Activated CD4-positive, alpha-beta T cell treated with anti-CD3 and anti-CD28 coated beads for 48 hours (primary cell): ENCODE results near the gene COL8A2.

Source experiments
- DNase-seq: peaks from one replicate; pipeline ENCODE4 v3.0.0-alpha.2; 2020

COL8A2 gene

DNA sequence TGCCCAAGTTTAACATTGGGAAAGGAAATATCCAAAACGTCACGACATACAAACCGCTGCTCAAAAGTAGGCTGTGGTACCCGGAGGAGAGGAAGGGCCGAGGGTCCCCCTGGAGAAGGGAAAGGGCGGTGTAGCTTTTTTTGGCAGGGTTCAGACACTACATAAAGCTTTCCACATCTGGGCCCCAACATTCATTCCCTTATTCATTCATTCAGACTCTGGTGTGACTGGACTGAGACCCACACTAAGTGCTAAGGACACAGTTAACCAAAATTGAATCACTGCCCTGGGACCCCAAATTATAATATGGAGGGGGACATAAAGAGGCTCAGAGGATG lies 10.3 kb upstream of the COL8A2 start:
- no peak for DNase-seq

- DNase-seq: peak; percentile 54
Observed at GRCh38 chr1:36134505-36135329, 9.7 kb upstream of the COL8A2 start.

GRCh38 chr1:36134031-36134430 lies 9.0 kb upstream of the COL8A2 start:
- no peak for DNase-seq

DNA sequence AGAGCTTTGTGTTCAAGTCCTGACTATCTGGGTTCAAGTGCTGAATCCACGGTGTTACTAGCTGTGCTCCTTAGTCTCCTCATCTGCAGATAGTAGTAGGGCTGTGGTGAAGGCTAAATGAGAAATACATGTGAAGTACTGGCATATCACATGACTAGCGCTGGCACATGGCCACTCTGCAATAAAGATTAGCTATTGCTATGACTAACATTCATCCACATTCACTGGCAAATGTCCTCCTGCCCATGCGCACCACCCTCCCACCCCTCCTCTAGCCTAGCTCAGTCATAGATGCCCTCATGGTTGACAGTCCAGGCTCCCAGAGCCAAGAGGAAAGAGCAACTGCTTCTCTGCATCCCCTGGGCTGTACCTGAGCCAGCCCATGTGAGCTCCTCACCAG lies 8.5 kb upstream of the COL8A2 start:
- no peak for DNase-seq

DNA sequence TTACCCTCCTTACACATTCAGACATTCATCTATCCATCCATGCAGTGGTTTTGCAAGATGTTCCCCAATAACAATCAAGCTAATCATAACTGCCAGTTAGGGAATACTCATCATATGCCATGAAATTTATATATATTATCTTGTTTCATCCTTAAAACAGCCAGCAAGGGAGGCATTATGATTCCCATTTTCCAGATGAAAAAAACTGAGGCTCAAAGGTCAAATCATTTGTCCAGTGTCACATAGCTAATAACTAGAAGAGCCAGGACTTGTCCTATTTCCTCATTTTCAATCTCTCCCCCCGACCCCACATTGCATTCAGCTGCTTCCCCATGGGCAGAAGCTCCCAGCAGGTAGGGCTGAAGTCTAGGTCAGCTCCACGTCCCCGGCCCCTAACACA lies 7.0 kb upstream of the COL8A2 start:
- no peak for DNase-seq

DNA sequence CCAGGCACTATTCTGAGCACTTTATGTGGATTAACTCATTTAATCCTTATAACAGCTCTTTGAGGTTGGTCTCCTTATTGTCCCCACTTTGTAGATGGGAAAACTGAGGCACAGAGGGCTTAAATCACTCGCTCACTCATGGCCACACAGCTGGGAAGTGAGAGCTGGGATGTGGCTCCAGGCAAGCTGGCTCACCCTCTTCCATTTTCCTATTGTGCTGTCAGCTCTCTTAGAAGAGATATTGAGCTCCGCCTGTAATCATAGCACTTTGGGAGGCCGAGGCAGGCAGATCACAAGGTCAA lies 3.8 kb upstream of the COL8A2 start:
- no peak for DNase-seq

- no peak for DNase-seq
Observed at GRCh38 chr1:36128126-36128904, 3.3 kb upstream of the COL8A2 start.

DNA sequence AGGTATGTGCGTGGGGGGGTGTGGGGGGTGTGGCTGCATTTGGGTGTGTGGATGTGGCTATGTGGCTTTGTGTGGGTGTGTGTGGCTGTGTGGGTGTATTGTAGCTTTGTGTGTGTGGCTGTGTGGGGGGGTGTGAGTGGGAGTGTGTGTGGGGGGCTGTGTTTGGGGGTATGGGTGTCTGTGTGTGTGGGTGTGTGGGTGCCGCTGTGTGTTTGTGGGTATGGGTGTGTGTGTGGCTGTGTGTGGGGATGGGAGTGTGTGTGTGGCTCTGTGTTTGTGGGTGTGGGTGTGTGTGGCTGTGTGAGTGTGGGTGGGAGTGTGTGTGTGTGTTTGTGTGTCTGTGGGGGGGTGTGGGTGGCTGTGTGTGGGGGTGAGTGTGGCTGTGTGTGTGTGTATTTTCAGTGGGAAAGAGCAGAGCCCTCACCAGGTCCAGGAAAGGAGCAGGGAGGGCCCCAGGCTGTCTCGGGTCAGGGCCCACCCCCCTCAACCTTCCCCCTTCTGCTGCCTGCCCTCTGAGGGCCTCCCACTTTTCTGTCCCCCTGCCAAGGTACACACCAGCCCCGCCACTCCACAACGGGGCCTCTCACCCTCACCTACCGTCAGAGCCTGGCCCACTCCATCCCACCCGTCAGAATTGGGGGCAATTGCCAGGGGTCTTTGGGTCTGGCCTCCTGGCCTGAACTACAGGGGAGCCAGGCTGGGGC lies 1.9 kb upstream of the COL8A2 start:
- DNase-seq: no peak

GRCh38 chr1:36126005-36126716 lies 1.1 kb upstream of the COL8A2 start:
- no peak for DNase-seq

- no peak for DNase-seq
Observed at GRCh38 chr1:36124404-36125128, 456 bp downstream of the COL8A2 start.

DNA sequence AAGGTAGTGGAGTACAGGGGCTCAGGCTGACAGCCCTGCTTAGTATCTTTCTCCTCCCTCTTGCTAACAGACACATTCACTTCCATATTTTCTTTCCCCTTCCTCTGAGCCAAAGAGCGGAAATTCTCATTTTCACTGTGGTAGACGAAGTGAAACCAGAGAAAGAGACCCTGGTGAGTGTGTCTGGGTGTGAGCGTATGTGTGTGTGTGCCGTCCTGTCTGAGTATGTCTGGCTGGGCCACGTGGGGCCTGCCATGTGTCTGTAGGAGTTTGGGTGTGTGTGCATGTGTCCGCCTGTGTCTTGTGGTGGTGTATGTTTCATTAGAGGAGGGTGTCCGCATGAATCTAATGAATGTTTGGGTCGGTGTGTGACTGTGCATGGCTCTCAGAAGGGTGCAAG lies 1.7 kb downstream of the COL8A2 start:
- DNase-seq: peak; percentile 32

DNA sequence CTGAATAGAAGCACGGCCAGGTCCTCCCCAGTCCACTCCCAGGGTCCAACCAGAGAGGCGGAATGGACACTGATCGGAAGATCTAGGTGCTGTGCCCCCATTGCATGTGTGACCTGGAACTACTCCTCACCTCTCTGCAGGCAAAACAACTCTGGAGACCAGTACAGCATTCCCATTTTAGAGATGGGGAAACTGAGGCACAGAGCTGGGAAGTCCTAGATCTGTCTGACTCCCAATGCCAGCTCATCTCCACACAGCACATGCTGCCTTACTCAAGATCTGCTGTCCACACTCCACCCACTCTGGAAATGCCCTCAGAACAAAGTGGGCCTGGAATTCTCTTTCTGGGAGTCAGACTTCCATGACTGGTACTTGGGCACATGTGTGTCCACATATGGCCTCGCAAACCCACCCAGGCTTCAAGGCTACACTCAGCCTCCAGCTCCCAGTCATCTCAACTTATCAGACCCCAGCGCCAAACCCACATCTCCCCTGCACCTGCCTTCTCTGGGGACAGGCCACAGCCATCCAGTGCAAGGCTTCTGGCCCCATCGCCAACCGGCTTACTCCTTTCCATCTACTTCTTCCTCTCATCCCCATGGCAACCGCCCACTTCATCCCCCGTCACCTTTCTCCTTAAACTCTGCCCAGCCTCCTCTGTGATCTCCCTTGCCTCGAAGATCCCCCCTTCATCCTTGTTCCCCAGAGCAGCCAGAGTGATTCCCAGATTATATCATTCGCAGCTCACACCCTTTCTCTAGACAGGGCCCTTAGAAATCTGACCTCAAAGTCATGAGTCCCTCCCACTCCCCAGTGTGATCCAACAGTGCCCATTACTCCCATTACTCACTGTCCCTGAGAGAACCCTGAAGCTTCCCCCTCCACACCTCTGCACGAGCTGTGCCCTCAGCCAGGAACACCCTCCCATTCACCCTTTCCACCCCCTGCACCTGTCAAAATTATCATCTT lies 2.7 kb downstream of the COL8A2 start:
- no peak for DNase-seq

- DNase-seq: no peak
Observed at GRCh38 chr1:36119456-36119855, 5.6 kb downstream of the COL8A2 start.

- DNase-seq: no peak
Observed at GRCh38 chr1:36118447-36119204, 6.4 kb downstream of the COL8A2 start.

DNA sequence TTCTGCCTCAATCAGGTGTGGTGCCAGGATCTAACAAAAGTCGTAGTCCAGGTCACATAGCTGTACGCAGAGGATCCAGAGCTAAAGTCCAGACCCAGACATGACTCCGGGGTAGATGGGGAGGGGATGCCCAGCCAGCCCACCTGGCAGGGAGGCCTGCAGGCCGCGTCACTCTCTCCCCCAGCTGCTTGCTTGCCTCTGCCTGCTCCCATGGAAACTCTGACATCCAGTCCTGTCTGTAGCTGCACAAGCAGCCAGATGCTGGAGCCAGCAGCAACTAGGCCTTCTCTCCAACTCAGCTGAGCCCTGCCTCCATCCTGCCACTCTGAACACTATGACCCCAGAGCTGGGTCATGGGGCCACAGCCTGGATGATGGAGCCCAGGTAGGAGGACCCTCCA lies 8.1 kb downstream of the COL8A2 start:
- DNase-seq: no peak

- DNase-seq: no peak
Observed at GRCh38 chr1:36115931-36116330, 9.1 kb downstream of the COL8A2 start.

GRCh38 chr1:36115200-36115669 lies 9.8 kb downstream of the COL8A2 start:
- no peak for DNase-seq

GRCh38 chr1:36114371-36114770 lies 10.7 kb downstream of the COL8A2 start:
- DNase-seq: no peak

DNA sequence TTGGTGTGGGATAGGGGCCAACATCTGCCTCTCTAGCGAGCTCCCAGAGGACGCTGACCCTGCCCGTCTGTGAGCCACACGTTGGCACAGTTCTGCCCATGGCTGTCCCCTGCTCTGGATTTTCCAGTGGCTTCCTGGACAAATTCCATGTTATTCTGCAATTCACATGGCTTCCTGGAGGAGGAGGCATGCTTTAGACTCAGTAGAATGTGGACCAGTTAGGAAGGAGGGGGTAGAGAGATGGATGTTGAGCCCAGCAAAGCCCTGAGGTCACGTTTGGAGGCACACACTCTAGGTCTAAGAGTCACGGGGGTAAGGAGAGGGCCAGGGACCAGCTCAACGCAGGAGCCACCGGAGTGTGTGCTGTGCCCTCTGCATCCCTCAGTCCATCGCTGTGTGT lies 12.2 kb downstream of the COL8A2 start:
- no peak for DNase-seq

DNA sequence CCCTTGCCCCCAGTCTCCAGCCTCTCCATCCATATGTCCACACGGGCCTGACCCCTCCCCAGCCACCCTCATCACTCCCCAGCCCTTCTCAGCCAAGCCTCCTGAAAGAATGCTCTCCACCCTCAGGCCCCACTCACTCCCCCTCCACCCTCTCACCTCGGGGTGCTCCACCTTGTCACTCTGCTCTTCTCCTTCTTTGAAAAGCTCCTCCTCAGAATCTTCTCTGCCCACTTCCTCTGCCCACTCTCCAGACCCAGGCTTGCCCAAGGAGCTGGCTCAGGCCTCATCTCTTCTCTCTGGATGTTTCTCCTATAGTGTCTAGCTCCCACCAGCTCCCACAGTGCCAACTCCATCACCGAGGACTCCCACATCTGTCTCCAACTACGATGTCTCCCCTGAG lies 13.9 kb downstream of the COL8A2 start:
- no peak for DNase-seq
